DND-41 (cell line): ENCODE measurements around the gene TRPM5.

ENCODE experiments used
- EZH2 ChIP-seq: IDR thresholded peaks from 3 replicates; pipeline ENCODE4 v1.6.1; 2012; ENCODE audit warnings: borderline replicate concordance, low read depth, mild to moderate bottlenecking, moderate library complexity, low read length, inconsistent platforms; ENCODE audit not compliant: severe bottlenecking
- TF ChIP-seq, protein P1 (sequence below): IDR thresholded peaks from 2 replicates; pipeline ENCODE4 v1.5.1; 2012; ENCODE audit warnings: borderline replicate concordance, low read length, moderate library complexity, mild to moderate bottlenecking; ENCODE audit not compliant: poor library complexity, severe bottlenecking; ENCODE audit errors: extremely low read depth

DNA sequence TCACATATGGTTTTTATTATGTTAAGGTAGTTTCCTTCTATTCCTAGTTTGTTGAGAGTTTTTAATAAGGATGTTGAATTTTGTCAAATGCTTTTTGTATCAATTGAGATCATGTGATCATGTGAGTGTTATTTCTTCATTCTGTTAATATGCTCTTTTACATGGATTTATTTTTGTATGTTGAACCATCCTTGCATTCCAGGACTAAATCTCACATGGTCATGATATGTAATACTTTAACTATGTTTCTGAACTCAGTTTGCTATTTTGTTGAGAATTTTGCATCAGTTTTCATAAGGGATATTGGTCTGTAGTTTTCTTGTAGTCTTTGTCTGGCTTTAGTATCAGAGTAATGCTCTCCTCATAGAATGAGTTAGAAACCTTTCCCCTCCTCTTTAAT is 43.7 kb upstream of the TRPM5 start:
- TF ChIP-seq, protein P1, sequence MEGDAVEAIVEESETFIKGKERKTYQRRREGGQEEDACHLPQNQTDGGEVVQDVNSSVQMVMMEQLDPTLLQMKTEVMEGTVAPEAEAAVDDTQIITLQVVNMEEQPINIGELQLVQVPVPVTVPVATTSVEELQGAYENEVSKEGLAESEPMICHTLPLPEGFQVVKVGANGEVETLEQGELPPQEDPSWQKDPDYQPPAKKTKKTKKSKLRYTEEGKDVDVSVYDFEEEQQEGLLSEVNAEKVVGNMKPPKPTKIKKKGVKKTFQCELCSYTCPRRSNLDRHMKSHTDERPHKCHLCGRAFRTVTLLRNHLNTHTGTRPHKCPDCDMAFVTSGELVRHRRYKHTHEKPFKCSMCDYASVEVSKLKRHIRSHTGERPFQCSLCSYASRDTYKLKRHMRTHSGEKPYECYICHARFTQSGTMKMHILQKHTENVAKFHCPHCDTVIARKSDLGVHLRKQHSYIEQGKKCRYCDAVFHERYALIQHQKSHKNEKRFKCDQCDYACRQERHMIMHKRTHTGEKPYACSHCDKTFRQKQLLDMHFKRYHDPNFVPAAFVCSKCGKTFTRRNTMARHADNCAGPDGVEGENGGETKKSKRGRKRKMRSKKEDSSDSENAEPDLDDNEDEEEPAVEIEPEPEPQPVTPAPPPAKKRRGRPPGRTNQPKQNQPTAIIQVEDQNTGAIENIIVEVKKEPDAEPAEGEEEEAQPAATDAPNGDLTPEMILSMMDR, result no peak
- no peak for TF ChIP-seq EZH2
